Smooth muscle cell of the coronary artery (primary cell): ENCODE data around the gene ADH1C. TPM values are rescaled to one million over a fixed set of nuclear protein-coding genes. Genes with fewer than 3 reads are reported as not detected.

Experiments used
- total RNA-seq: library from RNA; depleted of rRNA; stranded (reverse); fragments of >200 nt; gene quantifications from 2 replicates; pipeline ENCODE4 v1.2.3, GENCODE V29; 2014; ENCODE audit warnings: low replicate concordance

The ADH1C gene
- 0.08 and 0.12 TPM in 2 replicates for total RNA-seq

DNA sequence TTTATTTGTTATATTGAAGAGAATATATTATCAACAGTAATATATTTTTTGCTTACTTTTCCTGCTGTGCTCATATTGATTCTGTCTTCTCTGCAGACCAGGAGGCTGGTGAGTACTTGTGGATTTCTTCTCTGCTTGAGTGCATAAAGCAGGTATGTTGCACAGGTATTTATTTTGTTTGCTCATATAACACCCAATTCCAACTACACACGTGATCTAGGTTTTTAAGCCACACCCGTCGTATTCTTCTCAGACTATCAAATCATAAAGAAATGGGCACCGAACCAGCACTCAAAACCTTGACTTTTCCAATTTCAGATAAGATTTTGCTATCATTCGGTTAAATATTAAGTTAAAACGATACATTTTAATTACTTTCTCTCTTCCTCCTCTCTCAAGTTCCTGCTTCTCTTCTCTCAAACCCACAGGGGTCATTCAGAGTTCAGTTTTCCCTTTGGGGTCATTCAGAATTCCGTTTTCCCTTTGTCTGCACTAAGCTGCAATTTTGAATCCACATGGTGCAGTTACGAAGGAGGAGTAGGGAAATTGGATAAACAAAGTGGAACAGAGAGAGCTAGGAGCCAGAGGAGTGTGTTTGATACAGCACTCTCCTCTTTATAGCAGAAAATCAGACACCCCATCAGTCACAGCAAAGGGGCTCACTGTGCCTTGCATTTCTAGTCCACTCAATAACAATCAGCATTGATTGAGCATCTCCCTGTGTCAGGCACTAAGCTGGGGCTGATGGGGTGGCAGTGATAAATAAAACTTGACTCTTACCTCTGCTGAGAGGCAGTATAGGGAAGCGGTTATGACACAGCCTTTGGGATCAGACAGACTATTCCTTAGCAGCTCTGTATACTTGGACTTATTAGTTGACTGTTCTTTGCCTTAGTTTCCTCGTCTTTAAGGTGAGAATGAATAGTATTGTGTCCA lies at the start of gene ADH1C:
Gene ADH1C, minus strand, starts transcription at position 145 of the 936 bp plus-strand sequence. Its CDS starts 71 bp downstream, at position 74.

DNA sequence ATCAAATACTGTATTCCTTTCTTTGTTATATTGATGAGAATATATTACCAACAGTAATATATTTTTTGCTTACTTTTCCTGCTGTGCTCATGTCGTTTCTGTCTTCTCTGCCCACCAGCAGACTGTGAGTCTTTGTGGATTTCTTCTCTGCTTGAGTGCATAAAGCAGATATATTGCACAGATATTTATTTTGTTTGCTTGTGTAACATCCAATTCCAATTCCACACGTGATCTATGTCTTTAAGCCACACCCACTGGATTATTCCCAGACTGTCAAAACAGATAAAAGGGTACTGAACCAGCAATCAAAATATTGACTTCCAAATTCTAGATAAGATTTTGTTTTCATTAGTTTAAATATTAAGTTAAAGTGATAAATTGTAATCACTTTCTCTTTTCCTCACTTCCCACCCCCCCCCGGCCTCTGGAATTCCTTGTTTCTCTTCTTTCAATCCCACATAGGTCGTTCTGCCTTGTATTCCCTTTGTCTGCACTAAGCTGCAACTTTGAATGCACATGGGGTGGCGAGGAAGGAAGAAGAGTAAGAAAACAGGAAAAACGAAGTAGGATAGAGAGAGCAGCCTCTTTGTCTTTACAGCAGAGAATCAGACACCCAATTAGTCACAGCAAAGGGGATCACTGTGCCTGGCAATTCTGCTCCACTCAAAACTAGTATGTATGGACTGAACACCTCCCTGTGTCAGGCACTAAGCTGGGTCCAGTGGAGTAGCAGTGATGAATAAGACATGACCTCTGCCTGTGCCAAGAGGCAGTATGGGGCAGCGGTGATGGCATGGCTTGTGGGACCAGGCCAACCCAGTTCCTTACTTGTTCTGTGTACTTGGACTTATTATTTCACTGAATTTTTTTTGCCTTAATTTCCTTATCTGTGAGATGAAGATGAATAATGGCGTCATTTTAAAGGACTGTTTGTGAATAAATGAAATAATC lies 31.0 kb downstream of the ADH1C start, which contains the start of gene ADH1B:
Gene ADH1B, minus strand, starts transcription at position 161 of the 951 bp plus-strand sequence. Its CDS starts 70 bp downstream, at position 91.

DNA sequence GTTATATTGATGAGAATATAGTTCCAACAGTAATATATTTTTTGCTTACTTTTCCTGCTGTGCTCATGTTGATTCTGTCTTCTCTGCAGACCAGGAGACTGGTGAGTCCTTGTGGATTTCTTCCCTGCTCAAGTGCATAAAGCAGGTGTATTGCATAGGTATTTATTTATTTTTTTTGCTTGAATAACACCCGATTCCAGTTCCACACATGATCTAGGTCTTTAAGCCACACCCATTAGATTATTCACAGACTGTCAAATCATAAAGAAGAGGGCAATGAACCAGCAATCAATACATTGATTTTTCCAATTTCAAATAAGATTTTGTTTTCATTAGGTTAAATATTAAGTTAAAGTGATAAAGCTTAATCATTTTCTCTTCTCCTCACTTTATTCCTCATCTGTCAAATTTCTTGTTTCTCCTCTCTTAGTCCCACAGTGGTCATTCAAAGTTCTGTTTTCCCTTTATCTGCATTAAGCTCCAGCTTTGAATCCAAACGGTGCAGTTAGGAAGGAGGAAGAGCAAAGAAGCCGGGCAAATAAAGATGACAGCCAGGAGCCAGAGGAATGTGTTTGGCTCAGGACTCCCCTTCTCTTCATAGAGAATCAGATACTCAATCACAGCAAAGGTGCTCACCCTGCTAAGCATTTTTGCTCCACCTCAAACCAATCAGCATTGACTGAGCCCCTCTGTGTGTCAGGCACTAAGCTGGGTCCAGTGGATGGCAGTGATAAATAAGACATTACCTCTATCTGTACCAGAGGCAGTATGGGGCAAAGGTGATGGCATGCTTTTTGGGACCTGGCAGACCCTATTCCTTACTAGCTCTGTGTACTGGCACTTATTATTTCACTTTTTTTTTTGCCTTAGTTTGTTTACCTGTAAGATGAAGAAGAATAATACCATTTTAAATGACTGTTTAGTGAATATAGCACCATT lies 61.4 kb downstream of the ADH1C start, which contains the start of gene ADH1A:
Gene ADH1A, minus strand, starts transcription at position 138 of the 939 bp plus-strand sequence. Its CDS starts 71 bp downstream, at position 67.

Other genes with a start within 250 kb of the ADH1C start
- gene ADH4, start 208.4 kb downstream of the ADH1C start, total RNA-seq = not detected in 2 replicates
- 0.70 TPM in 1 of 2 replicates, not detected in the other for gene ADH6, start 133.5 kb downstream of the ADH1C start, total RNA-seq
- gene ADH1A, start 61.8 kb downstream of the ADH1C start, total RNA-seq = not detected in 2 replicates
- 1.5 and 565 TPM in 2 replicates for gene ADH1B, start 31.3 kb downstream of the ADH1C start, total RNA-seq
- gene ADH7, start 82.6 kb upstream of the ADH1C start, total RNA-seq = 0.70 TPM in 1 of 2 replicates, not detected in the other
- gene C4orf17, start 158.3 kb upstream of the ADH1C start, total RNA-seq = not detected in 2 replicates
- gene TRMT10A, start 211.3 kb upstream of the ADH1C start, total RNA-seq = 1.9 and 4.7 TPM in 2 replicates
- 0.08 TPM in 1 of 2 replicates, not detected in the other for gene MTTP, start 222.1 kb upstream of the ADH1C start, total RNA-seq